HCT116 (cell line): ENCODE data around the gene APOL5.

ENCODE experiments used
- ATF3 ChIP-seq: IDR thresholded peaks from 2 replicates; pipeline ENCODE4 v1.6.1; 2012
- CEBPB ChIP-seq: IDR thresholded peaks from 2 replicates; pipeline ENCODE4 v1.6.1; 2012; ENCODE audit warnings: low read depth
- CTCF ChIP-seq, 3 experiments: fragments of 200-600 bp in 1 of 3; sonication (generic) in 1 of 3; IDR thresholded peaks in 2 of 3; conservative IDR thresholded peaks in 1 of 3; 2 replicates each; pipeline ENCODE4 v1.5.1; 2012 to 2017; ENCODE audit warnings: low read depth in 2 of 3, low read length in 2 of 3, antibody characterized with exemption in 1 of 3, borderline replicate concordance in 1 of 3, control low read depth in 1 of 3, mild to moderate bottlenecking in 1 of 3, mixed read lengths in 1 of 3, mixed run types in 1 of 3, moderate library complexity in 1 of 3; ENCODE audit not compliant: insufficient read depth in 1 of 3
- EZH2 ChIP-seq: fragments of 200-600 bp; sonication (generic); IDR thresholded peaks from 2 replicates; pipeline ENCODE4 v1.6.1; 2017; ENCODE audit warnings: antibody characterized with exemption, mixed run types
- EZH2phosphoT487 ChIP-seq: fragments of 200-600 bp; IDR thresholded peaks from 2 replicates; pipeline ENCODE4 v1.6.1; 2018; ENCODE audit warnings: antibody characterized with exemption, borderline replicate concordance
- JUND ChIP-seq: IDR thresholded peaks from 2 replicates; pipeline ENCODE4 v1.6.1; 2012
- MAX ChIP-seq: IDR thresholded peaks from 2 replicates; pipeline ENCODE4 v1.6.1; 2012
- POLR2A ChIP-seq: IDR thresholded peaks from 2 replicates; pipeline ENCODE4 v1.7.0; 2011; ENCODE audit warnings: borderline replicate concordance; ENCODE audit not compliant: insufficient read depth, insufficient read length; ENCODE audit errors: extremely low read depth
- POLR2AphosphoS5 ChIP-seq: IDR thresholded peaks from 2 replicates; pipeline ENCODE4 v1.6.1; 2011; ENCODE audit warnings: mild to moderate bottlenecking, low read depth, low read length, moderate library complexity
- REST ChIP-seq: IDR thresholded peaks from 2 replicates; pipeline ENCODE4 v1.6.1; 2012; ENCODE audit warnings: low read depth
- SP1 ChIP-seq: IDR thresholded peaks from 2 replicates; pipeline ENCODE4 v1.6.1; 2012; ENCODE audit warnings: low read depth
- SRF ChIP-seq: IDR thresholded peaks from 2 replicates; pipeline ENCODE4 v1.6.1; 2012; ENCODE audit warnings: low read depth
- YY1 ChIP-seq: IDR thresholded peaks from 2 replicates; pipeline ENCODE4 v1.6.1; 2011; ENCODE audit warnings: low read length, low read depth, moderate library complexity, mild to moderate bottlenecking; ENCODE audit not compliant: insufficient replicate concordance; ENCODE audit errors: extremely low read depth

GRCh38 chr22:35742342-35743100 lies 24.8 kb downstream of the APOL5 start:
- no peak for TF ChIP-seq EZH2
- TF ChIP-seq CTCF (IDR thresholded peaks at IDR 0.05 in 2 of 3, conservative IDR thresholded peaks at IDR 0.05 in 1 of 3; ENCODE audit: borderline replicate concordance in 1 of 3, insufficient read depth in 1 of 3, low read depth in 2 of 3, low read length in 2 of 3), result no peak
- no peak for TF ChIP-seq YY1
- TF ChIP-seq POLR2A, result no peak
- TF ChIP-seq SP1, result peak; percentile 45; the same call in 1 of the 2 replicates
- TF ChIP-seq EZH2phosphoT487, result no peak
- peak; percentile 54 for TF ChIP-seq JUND
- no peak for TF ChIP-seq POLR2AphosphoS5
- TF ChIP-seq REST, result no peak
- no peak for TF ChIP-seq SRF
- 0 out of 2 replicates have a peak, but pooled peaks have one; percentile 22 for TF ChIP-seq CEBPB
- no peak for TF ChIP-seq ATF3
- TF ChIP-seq MAX, result 0 out of 2 replicates have a peak, but pooled peaks have one; percentile 9
